HG03139 (cell line): ENCODE measurements around the gene TOMM70.
"Not testable (repeated sequence)": the region's sequence is repeated elsewhere in the genome, so short reads cannot be mapped to it uniquely, and the experiment has no call there.

ENCODE experiments used
- ATAC-seq: cut with Tn5 transposase; IDR thresholded peaks from one replicate; pipeline ENCODE4 v1.9.1; 2021; ENCODE audit not compliant: unreplicated experiment

TOMM70 gene

DNA sequence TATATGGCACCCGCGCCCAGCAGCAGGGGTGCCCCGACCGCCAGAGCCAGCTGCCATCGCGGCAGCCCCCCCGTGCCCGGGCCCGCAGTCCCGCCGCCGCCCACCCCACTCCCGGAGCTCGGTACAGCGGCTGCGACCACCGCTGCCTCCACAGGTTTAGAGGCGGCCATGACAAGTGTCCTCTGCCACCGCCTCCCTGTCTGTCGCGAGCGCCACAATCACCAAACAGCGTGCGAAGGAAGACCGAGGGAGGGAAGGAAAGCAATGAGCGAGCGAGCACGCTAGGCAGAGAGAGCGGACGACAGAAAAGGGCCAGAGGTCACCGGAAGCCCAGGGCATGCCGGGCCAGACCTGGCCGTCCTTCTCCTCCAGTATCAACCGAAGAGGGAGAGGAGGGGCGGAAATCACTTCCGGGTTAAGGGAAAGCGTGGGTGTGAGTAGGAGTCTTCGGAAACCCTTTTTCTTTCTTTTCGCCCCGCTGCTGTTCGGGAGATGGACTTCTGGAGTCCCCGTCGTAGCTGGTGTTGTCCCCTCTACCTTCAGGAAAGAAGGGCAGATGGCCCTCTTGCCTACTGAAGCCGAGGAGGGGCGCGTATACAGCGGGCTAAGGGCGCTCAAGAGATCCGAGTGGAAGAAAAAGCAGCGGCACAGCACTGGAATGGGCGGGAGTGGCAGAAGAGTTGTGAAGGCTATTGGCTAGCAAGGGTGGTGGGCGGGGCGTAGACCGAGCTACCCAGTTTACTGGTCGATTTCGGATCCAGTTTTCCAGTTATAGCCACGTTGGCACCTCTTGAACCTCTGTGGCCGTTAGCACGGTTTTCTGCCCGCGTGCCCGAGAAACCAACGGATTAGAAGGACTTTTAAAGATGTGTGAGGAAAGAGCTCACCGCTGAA lies at the start of gene TOMM70, which contains the start of gene LNP1:
Gene TOMM70 (minus strand): TSS at position 310 of the 894 bp plus-strand sequence. CDS start 140 bp downstream, at position 170.
Gene LNP1 (plus strand): TSS at position 760 of the 894 bp plus-strand sequence. CDS start 28,191 bp downstream, outside the sequence.
- peak; percentile 92 for ATAC-seq

DNA sequence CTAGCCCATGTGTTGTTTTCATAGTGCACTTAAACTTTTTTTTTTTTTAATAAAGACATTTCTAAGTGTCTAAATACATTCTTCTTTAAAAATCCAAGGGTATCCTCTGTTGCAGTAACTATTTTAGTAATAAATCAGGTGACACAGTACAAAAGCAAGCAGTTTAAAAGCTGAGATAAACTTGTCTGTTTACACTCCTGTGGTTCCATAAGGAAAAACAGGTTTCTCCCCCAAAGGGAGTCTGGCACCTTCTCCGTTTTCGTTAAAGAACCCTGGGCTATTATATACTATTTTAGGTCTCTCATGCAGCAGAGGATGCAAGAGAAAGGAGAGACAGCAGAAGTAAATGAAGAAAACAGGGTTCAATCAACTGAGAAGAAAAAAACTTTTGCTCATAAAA lies 48.3 kb upstream of the TOMM70 start:
- no peak for ATAC-seq

DNA sequence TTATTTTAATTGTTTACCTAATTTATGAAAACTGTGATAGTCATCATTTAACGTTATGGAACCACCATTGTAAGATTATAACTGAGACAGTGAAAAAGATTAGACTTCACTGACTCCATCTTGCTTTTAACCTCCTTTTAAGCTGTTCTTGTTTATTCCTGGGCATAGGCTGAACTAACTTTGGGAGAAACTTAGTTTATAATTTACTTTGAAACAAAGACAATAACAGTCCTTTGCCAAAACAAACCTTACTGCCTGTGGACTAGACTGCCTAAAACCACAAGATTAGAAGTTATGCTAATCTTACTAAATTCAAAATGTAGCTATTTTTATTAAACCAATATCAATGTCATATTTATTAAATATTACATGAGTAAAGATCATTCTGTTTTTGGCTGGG lies 47.2 kb upstream of the TOMM70 start:
- ATAC-seq: no peak

DNA sequence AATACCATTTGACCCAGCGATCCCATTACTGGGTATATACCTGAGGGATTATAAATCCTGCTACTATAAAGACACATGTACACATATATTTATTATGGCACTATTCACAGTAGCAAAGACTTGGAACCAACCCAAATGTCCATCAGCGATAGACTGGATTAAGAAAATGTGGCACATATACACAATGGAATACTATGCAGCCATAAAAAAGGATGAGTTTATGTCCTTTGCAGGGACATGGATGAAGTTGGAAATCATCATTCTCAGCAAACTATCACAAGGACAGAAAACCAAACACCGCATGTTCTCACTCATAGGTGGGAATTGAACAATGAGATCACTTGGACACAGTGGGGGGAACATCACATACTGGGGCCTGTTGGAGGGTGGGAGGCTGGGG lies 46.2 kb upstream of the TOMM70 start:
- ATAC-seq: not testable (repeated sequence)

DNA sequence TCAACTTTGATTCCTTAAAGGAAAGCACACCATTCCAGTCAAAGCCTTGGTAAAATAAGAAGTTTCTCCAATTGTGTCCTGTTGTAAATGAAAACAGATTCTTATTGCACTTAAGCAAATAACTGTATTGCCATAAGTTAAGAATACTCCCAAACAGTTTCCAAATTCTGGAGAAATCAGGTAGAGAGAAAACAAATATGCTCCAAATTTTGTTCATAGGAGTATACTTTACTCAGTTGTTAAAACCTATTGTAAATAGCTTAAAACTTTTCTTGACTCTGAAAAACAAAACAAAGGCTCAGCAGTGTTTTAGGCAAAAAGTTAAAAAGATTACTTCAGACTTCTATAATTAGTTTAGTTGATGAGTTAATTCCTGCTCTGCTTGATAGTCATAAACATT lies 42.8 kb upstream of the TOMM70 start:
- no peak for ATAC-seq

DNA sequence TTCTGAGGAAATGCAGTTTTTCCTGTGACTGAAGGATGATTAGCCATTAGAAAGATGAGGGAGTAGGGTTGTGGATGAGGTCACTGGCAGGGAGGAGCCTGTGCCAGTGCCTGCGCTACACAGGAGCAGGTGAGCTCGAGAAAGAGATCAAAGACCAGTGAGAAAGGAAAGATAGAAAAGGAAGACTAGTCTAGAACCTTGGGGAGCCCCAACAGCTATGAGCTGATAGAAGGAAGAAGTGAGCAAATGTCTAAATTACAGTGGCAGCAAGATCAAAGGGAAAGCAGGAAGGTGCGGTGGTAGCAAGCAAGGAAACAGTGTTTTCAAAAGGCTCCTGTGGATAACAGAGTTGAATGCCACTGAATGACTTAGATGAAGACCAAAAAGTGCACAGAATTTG lies 40.0 kb upstream of the TOMM70 start:
- ATAC-seq: no peak

DNA sequence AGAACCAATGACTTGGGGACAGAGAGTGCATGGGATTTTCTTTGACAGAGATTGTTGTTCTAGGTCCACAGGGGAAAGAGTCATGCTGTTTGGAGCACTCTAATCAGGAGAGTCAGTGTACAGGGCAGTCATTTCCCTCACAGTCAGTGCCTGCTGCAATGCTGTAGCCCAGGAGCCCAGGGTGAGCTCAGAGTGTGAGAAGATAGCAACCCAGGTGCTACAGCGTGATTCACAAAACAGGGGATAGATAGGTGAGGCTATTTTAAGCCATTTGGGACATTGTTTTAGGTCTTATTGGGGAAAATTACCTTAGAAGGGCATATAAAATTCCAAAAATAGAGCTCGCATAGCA lies 37.7 kb upstream of the TOMM70 start:
- no peak for ATAC-seq

DNA sequence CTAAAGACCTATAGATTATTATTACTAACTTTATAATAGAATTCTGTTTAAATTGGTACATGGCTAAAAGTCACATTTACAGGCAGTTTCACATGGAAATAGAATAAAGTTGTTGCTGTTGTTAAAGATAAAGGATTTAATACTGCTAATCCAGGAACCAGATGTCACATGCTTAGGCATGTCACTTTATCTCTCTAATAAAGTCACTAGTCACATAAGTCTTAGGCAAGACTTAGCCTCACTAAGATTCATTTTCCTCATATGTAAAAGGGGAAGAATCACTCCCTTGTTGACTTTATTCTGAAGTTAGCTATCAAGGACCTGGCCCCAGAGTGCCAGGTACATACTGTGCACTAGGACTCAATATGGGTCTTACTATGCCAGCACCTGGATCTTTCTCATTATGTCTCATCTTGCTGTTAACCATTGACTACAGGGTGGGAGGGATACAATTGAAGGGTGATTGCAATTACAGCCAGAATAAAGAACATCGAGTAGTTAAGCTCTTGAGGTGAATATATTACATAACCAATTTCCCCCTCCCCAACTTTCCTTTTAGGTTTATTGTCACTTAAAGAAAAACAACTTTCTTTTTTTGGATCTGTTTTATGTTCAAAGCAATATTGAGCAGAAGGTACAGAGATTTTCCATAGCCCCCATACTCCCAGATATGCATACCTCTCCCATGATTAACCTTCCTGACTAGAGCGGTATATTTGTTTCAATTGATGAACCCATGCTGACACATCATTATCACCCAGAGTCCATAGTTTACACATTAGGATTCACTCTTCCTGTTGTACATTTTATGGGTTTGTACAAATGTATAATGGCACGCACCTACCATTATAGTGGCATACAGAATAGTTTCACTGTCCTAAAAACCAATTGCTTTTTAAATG lies 37.1 kb upstream of the TOMM70 start:
- no peak for ATAC-seq

DNA sequence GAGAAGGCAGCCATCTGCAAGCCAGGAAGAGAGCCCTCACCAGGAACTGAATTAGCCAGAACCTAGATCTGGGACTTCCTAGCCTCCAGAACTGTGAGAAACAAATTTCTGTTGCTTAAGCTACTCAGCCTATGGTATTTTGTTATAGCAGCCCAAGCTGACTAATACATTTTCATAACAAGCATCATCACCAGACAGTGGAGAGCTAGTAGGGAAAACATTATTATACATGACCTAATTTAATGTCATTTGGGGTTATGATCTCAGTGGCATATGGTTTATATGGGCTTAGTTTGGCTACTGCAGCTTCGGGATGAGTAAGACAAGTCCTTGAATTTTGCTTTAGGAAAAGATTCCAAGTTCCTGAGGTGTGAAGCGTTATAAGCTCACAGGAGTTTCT lies 36.1 kb upstream of the TOMM70 start:
- ATAC-seq: no peak

DNA sequence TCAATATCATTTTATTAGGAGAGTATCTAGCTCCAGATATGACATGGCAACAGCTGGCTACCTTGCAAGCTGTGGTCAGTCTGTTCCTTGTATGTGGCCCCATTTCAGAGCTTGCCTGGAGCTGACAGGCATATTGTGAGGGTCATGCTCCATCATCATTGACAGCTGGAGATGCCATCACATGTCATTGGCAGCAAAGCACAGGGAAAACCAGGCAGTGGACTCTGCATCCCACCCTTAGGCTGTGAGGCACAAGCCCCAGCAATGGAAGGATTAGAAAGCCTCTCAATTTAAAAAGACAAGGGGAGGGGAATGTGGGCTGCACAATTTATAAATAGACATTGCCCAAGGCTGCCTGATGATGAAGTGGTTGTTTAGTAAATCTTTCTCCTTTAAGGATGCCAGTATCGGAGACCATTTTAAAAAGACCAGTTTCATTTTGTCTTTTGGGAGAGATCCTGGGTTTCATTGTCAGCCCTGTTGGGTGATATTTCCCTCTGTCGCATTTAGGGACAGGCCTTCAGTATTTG lies 28.4 kb upstream of the TOMM70 start:
- no peak for ATAC-seq

DNA sequence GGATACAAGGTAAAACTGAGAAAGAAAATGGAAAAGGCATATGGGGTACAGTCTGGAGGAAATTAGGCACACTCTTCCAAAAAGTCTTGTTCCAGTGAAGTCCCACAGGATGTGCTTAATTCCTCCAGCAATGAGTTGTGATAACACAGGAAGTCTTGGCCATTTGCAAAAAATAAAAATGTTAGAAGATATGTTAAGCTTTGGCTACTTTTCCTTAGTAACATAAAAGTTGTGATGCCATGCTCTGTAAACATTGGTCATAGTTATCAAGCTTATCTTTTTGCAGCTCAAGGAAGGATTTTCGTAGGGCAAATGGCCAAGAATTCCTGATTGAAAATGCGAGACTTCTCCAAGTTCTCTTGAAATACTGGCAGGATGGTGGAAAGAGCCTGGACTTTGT lies 26.8 kb upstream of the TOMM70 start:
- ATAC-seq: no peak

DNA sequence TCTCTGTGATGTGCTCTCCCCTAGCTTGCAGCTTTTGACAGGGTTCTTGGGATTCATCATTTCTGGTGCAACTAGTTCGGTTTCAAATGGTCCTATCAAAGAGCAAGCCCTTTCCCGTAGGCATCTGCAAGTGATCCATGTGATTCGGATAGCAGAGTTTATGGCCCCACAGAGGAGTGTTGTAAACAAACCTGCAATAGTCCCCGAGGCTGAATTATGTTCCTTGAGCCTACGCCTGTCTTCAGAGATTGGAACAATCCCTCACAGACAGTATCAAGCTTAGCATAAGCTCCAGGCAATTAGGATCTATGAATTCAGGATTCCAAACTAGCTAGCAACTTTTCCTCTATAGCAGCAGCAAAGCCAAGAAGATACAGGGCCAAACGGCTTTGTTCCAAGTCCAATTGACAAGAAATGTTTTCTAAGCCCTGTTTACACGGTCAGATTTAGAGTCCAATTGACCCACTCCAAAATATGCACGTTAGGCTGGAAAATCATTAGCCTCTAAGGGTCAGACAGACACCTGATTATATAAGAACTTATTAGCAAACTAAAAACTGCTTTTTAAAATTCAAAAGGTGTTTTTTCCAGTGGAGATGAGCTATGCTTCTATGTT lies 25.3 kb upstream of the TOMM70 start:
- ATAC-seq: no peak

DNA sequence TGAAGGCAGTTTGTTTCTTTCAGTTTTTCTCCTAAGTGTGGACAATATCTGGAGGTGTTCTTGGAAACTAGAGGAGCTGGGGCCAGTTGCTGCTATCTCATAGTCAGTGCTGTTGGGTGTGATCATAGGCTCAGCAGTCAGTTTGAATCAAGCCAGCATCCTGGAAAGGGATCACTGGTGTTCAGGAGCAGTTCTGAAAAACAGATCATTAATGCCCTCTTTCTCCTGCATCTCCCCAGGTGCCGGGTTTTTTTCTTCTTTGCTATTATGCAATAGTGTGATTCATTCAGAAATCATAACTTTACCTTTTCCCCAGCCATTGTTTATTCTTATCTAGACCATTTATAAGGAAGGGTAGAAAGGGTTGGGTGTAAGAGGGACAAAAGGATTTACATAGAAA lies 24.4 kb upstream of the TOMM70 start:
- no peak for ATAC-seq

DNA sequence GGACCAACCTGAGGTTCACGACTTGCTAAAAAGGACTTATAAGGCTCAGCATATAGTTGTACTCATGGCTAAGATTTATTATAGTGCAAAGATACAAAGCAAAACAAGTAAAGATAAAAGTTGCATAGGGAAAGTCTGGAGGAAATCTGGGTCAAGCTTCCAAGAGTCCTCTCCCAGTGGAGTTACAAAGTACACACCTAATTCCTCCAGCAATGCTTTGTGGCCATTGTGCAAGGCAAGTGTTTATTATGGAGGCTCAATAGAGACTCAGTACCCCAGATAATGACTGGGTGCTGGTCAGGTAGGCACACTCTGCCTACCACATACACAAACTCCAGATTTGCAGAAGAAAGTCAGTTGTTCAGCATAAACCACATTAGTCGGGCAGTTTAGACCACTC lies 23.4 kb upstream of the TOMM70 start:
- ATAC-seq: no peak

DNA sequence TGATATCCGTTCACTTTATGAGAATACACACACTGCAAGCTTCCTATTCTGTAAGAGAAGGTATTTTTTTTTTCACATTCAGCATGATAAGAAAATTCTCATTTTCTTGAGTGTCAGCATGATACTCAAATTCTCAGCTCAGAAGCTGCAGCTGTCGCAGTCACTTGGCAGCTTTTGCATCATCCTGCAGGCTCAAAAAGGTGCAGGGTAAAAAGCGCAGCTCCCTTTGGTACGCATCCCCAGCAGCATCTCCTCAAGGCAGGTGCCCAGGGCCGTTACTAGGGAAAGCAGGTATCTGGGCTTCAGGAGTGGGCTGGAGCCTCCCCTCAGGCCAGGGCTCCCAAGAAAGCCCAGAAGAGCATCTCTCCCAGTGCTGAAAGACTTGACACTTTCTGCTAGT lies 22.7 kb upstream of the TOMM70 start:
- ATAC-seq: no peak

DNA sequence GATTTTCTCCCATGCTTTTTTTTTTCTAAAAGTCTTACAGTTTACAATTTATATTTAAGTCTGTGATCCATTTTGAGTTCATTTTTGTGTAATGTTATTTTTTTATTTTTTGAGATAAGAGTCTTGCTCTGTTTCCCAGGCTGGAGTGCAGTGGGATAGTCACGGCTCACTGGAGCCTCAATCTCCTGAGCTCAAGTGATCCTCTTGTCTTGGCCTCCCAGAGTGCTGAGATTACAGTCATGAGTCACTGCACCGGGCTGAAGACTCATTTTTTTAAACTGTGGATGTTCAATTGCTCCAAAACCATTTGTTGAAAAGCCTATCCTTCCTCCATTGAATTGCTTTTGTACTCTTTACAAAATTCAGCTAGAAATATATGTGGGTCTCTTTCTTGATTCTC lies 20.0 kb upstream of the TOMM70 start:
- ATAC-seq: no peak

DNA sequence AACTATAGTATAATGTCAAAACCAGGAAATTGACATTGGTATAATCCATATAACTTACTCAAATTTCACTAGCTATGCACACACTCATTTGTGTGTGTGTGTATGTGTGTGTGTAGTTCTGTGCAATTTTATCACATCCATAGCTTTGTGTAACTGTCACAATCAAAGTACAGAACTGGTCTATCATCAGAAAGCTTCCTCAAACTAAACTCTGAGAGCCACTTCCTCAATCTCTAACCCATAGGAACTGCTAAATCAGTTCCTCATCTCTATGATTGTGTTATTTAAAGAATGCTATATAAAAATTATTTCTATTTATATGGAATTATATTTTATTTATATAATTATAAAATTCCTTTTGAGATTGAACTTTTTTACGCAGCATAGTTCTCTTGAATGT lies 18.5 kb upstream of the TOMM70 start:
- no peak for ATAC-seq

DNA sequence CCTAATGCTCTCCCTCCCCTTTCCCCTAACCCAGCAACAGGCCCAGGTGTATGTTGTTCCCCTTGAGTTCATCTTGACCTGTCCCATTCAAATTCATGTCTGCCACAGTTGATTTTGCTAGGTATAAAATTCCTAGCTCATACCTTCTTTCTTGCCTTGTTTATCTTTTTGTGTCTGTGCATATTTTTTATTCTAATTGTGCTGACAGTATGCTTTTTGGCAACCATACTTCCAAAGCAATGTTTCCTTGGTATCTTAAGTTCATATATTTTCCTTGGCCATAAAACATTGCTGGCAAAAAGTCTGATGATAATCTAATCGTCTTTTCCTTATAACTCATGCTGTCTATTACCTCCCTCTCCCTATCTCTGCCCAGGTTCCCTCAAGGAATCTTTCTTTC lies 16.0 kb upstream of the TOMM70 start:
- ATAC-seq: no peak

DNA sequence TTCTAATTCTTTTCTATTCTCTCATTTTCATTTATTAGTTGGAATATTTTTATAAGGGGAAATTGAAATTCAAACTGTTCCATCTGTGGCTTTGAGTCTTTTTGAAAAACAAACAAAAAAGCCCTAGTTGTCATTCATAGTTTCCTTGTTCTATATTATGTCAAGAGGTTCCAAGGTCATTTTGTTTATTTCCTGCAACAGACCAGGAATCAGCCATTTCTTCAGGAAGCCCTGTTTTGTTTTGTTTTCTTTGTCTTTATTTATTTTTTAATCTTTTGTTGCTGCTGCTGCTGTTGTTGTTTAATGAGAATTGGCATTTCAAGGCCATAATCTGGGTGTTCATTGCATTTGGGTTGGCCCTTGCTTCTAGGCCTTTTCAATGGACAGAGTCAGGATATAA lies 15.3 kb upstream of the TOMM70 start:
- no peak for ATAC-seq

DNA sequence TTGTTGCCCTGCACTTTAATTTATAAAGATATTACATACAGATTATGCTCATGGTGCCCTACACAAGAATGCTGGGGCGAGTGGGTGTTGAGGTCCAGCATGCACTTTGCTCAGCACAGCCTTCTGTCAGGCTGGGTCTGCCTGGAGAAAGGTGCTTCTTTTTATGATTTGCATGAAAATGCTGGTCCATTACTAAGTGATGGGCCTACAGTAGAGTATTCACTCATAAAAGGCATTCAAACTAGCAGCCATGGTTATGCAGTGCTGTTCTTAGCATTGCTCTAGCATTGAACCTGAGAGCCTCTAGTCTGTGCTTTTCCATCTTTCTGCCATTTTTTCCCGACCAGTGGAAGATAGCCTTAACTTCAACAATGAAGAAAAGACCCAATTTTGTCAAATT lies 12.7 kb upstream of the TOMM70 start:
- ATAC-seq: no peak

DNA sequence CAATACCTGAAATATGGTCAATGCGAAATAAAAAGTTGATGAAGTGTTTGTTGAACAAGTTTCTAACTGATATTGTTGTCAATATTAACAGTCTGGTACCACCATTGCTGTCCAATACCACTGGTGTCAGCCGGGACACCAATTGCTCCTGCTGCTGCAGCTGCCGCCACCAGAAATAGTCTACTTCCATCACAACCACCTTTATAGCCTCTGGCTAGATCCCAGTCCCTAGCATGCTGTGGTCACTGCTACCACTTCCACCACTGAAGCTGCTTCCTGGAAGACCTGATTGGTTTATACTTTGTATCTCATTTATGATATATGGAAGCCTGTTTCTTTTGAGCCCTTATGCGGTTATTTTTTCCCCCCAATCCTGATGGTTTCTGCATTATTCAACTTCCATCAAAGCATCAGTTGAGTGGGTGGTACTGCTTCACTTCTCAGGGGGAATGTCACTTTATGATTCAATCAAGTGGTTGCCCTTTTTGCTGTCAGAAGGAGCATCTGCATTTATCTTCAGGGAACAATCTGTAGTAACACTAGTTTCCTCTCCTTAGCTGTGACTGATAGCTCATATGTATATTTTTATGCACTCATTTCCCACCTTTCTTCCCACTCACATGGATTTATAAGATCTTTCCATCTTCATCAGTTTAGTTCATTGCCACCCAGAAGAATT lies 12.2 kb upstream of the TOMM70 start:
- ATAC-seq: no peak
